Natural killer cell (primary cell): Measurements from ENCODE around the gene KEL. TPM values are rescaled to one million over a fixed set of nuclear protein-coding genes. Genes with fewer than 3 reads are reported as not detected.

Experiments
- ATAC-seq, 3 donors: fragments of 150-1000 bp in 2 of 3; fragments of 200-7000 bp in 1 of 3; cut with Tn5 transposase; 1 replicate in 1 of 3; 2 replicates in 2 of 3; pipeline ENCODE4 v1.10.0; 2021; ENCODE audit warnings: mild to moderate bottlenecking in 2 of 3, moderate library complexity in 2 of 3
- DNase-seq, 2 donors: peaks; one replicate each; pipeline versions ENCODE4 v3.0.0 to v3.0.0-alpha.2; 2013 to 2021; ENCODE audit warnings: mixed read lengths in 1 of 2
- H3K27ac ChIP-seq: one replicate; pipeline ENCODE4 v1.5.1; 2013; ENCODE audit warnings: mild to moderate bottlenecking, low read length
- H3K27me3 ChIP-seq: one replicate; pipeline ENCODE4 v1.6.1; 2013; ENCODE audit warnings: low read length; ENCODE audit not compliant: control insufficient read depth, insufficient read depth
- H3K36me3 ChIP-seq: one replicate; pipeline ENCODE4 v1.6.1; 2013; ENCODE audit warnings: low read length; ENCODE audit not compliant: control insufficient read depth, insufficient read depth
- H3K4me1 ChIP-seq: one replicate; pipeline ENCODE4 v1.6.1; 2013; ENCODE audit warnings: low read length; ENCODE audit not compliant: control insufficient read depth, insufficient read depth
- H3K4me3 ChIP-seq: one replicate; pipeline ENCODE4 v1.5.1; 2013; ENCODE audit warnings: low read length
- H3K9me3 ChIP-seq: one replicate; pipeline ENCODE4 v1.6.1; 2013; ENCODE audit warnings: low read length; ENCODE audit not compliant: control insufficient read depth, insufficient read depth
- H3K27ac Mint-ChIP-seq, 2 donors: one replicate each; pipeline ENCODE4 v1.8.0; 2022; ENCODE audit warnings: mild to moderate bottlenecking in 2 of 2, mixed read lengths in 2 of 2, moderate library complexity in 1 of 2
- H3K27me3 Mint-ChIP-seq, 2 donors: one replicate each; pipeline ENCODE4 v1.8.0; 2022; ENCODE audit warnings: low read depth in 2 of 2, mixed read lengths in 2 of 2
- H3K36me3 Mint-ChIP-seq: one replicate; pipeline ENCODE4 v1.8.0; 2022; ENCODE audit warnings: mixed read lengths
- H3K4me1 Mint-ChIP-seq, 2 donors: one replicate each; pipeline ENCODE4 v1.8.0; 2022; ENCODE audit warnings: mixed read lengths in 2 of 2
- H3K4me3 Mint-ChIP-seq: one replicate; pipeline ENCODE4 v1.8.0; 2022; ENCODE audit warnings: mild to moderate bottlenecking, moderate library complexity, mixed read lengths
- H3K9me3 Mint-ChIP-seq, 2 donors: one replicate each; pipeline ENCODE4 v1.8.0; 2022; ENCODE audit warnings: mixed read lengths in 2 of 2
- WGBS: methylation state at CpG from one replicate; pipeline ENCODE4 v1.1.7; 2013; ENCODE audit warnings: missing lambda C conversion rate; ENCODE audit not compliant: insufficient coverage; 5-methylcytosine and 5-hydroxymethylcytosine counted together
- intact Hi-C: fragments of 100-400 bp; cut with micrococcal nuclease; formaldehyde crosslinking; loops from one replicate; pipeline ENCODE4 v1.14.2; 2022
- total RNA-seq, 4 donors: library from RNA; stranded (reverse); fragments of 120-200 nt in 1 of 4; gene quantifications; one replicate each; pipeline versions ENCODE4 v1.2.3 to v1.2.4, GENCODE V29; 2013 to 2022
- TF ChIP-seq, protein P1 (sequence below): fragments of 200-600 bp; IDR thresholded peaks from one replicate; pipeline ENCODE4 v1.8.0; 2022; ENCODE audit warnings: antibody characterized with exemption

KEL gene
- total RNA-seq, 3 donors from 2014 or later (not counting 1 experiment from before 2014, with no cell fraction given): 0.09 to 0.61 TPM; not detected in 1

- Histone ChIP-seq H3K36me3 (no peaks in the 10 kb centered on the region), H3K4me1 (peaks cover 5% of the 10 kb centered on the region), H3K27me3 (no peaks in the 10 kb centered on the region), H3K9me3 (no peaks in the 10 kb centered on the region), H3K27ac (no peak overlapping the region), H3K4me3 (no peak overlapping the region)
- Mint-ChIP-seq H3K4me3 (no peak overlapping the region), H3K27me3 (peaks cover 9 to 25% of the 10 kb centered on the region in 2 donors), H3K36me3 (no peaks in the 10 kb centered on the region), H3K27ac (no peak overlapping the region), H3K9me3 (no peaks in the 10 kb centered on the region), H3K4me1 (peaks cover 7 to 9% of the 10 kb centered on the region in 2 donors)
- DNase-seq: no peak
- no peak for ATAC-seq
- intact Hi-C loops: no loop called here
- TF ChIP-seq, protein P1, sequence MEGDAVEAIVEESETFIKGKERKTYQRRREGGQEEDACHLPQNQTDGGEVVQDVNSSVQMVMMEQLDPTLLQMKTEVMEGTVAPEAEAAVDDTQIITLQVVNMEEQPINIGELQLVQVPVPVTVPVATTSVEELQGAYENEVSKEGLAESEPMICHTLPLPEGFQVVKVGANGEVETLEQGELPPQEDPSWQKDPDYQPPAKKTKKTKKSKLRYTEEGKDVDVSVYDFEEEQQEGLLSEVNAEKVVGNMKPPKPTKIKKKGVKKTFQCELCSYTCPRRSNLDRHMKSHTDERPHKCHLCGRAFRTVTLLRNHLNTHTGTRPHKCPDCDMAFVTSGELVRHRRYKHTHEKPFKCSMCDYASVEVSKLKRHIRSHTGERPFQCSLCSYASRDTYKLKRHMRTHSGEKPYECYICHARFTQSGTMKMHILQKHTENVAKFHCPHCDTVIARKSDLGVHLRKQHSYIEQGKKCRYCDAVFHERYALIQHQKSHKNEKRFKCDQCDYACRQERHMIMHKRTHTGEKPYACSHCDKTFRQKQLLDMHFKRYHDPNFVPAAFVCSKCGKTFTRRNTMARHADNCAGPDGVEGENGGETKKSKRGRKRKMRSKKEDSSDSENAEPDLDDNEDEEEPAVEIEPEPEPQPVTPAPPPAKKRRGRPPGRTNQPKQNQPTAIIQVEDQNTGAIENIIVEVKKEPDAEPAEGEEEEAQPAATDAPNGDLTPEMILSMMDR: no peak
- no CpG with 5 or more reads among the region's 2 CpGs for WGBS
Measured at GRCh38 chr7:143000648-143001047, 38.5 kb upstream of the KEL start.

GRCh38 chr7:142999793-143000192 lies 37.6 kb upstream of the KEL start:
- H3K36me3 Mint-ChIP-seq: no peaks in the 10 kb centered on the region
- H3K4me1 ChIP-seq: peaks cover 5% of the 10 kb centered on the region
- peaks cover 6 to 31% of the 10 kb centered on the region in 2 donors for H3K27me3 Mint-ChIP-seq
- no peak overlapping the region for H3K4me3 Mint-ChIP-seq
- H3K4me3 ChIP-seq: no peak overlapping the region
- H3K27ac Mint-ChIP-seq: no peak overlapping the region
- DNase-seq (no peak), ATAC-seq (no peak)
- H3K27me3 ChIP-seq: no peaks in the 10 kb centered on the region
- H3K4me1 Mint-ChIP-seq: peaks cover 7 to 9% of the 10 kb centered on the region in 2 donors
- H3K9me3 Mint-ChIP-seq: no peaks in the 10 kb centered on the region
- no peaks in the 10 kb centered on the region for H3K36me3 ChIP-seq
- intact Hi-C loops: no loop called here
- H3K9me3 ChIP-seq: no peaks in the 10 kb centered on the region
- H3K27ac ChIP-seq: no peak overlapping the region
- TF ChIP-seq, protein P1: no peak

DNA sequence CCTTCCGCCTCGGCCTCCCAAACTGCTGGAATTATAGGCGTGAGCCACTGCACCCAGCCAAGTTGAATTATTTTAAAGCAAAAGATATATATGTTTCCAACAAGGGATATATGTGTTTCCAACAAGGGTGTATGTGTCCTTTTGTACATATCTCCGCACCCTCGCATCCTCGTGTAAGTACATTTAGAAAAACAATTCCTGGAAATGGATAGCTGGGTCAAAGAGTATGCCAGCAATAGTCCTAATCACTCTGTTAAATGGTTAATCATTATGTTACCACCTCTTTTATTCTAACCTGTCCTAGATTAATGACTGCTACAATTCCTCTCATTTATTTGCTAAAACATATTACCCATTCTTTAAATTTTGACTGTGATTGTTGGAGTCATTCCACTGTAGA lies 36.8 kb upstream of the KEL start:
- no peaks in the 10 kb centered on the region for H3K36me3 Mint-ChIP-seq
- H3K4me3 Mint-ChIP-seq: no peak overlapping the region
- no peak overlapping the region for H3K27ac Mint-ChIP-seq
- no peak for DNase-seq
- H3K4me1 Mint-ChIP-seq: peaks cover 7 to 9% of the 10 kb centered on the region in 2 donors
- H3K36me3 ChIP-seq: no peaks in the 10 kb centered on the region
- no peak overlapping the region for H3K4me3 ChIP-seq
- ATAC-seq: no peak
- no peak overlapping the region for H3K27ac ChIP-seq
- TF ChIP-seq, protein P1: no peak
- H3K4me1 ChIP-seq: peaks cover 5% of the 10 kb centered on the region
- peaks cover 6 to 34% of the 10 kb centered on the region in 2 donors for H3K27me3 Mint-ChIP-seq
- no peaks in the 10 kb centered on the region for H3K9me3 Mint-ChIP-seq
- no peaks in the 10 kb centered on the region for H3K9me3 ChIP-seq
- WGBS: 100% methylated on average over 6 of the region's 6 CpGs
- H3K27me3 ChIP-seq: no peaks in the 10 kb centered on the region
- intact Hi-C loops: no loop called here

DNA sequence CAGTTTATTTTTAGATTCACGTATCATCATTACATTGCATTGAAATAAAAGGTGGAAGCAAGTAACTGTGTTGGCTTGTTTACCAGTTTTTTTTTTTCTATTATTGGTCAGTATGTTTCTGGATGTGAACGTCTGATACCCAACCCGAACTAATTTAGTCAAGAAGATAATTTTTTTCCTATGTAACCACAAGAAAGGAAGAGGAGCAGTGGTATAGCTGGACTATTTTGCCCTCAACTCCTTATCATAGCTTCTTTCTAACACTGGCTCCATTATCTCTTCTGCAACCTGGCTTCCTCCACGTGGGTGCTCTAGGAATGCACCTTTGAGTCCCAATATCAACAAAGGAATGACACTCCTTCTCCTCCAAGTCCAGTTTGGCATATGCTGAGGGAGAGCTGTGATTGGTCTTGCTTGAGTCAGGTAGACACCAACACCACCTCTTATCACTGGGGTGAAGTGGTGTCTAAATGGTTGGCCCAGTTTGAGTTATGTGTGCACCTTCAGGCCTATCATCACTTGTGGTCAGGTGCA lies 35.4 kb upstream of the KEL start:
- no peak overlapping the region for H3K4me3 Mint-ChIP-seq
- ATAC-seq: no peak
- Histone ChIP-seq H3K27ac (no peak overlapping the region), H3K4me1 (no peaks in the 10 kb centered on the region), H3K36me3 (no peaks in the 10 kb centered on the region), H3K9me3 (no peaks in the 10 kb centered on the region), H3K4me3 (no peak overlapping the region), H3K27me3 (no peaks in the 10 kb centered on the region)
- no peaks in the 10 kb centered on the region for H3K4me1 Mint-ChIP-seq
- H3K36me3 Mint-ChIP-seq: no peaks in the 10 kb centered on the region
- peaks cover 0 to 2% of the 10 kb centered on the region in 2 donors for H3K9me3 Mint-ChIP-seq
- no peak overlapping the region for H3K27ac Mint-ChIP-seq
- intact Hi-C loops: no loop called here
- DNase-seq: no peak
- 70% methylated on average over 2 of the region's 4 CpGs for WGBS
- TF ChIP-seq, protein P1: no peak
- peaks cover 0 to 34% of the 10 kb centered on the region in 2 donors for H3K27me3 Mint-ChIP-seq
